Psoas muscle (tissue), 8 donors: Measurements from ENCODE around the gene VRTN. TPM values are rescaled to one million over a fixed set of nuclear protein-coding genes. Genes with fewer than 3 reads are reported as not detected.

Source experiments
- ATAC-seq, 4 donors: fragments of 200-7000 bp; cut with Tn5 transposase; one replicate each; pipeline ENCODE4 v1.9.1; 2020; ENCODE audit warnings: moderate library complexity in 3 of 4, mild to moderate bottlenecking in 2 of 4
- DNase-seq, 2 donors: peaks; one replicate each; pipeline ENCODE4 v3.0.0-alpha.2; 2020
- H3K27ac ChIP-seq: fragments of 200-600 bp; one replicate; pipeline ENCODE4 v1.8.0; 2022
- H3K27me3 ChIP-seq, 3 donors: fragments of 200-600 bp in 1 of 3; one replicate each; pipeline versions ENCODE4 v1.6.1 to v1.8.0; 2013 to 2022; ENCODE audit warnings: low read length in 2 of 3, mild to moderate bottlenecking in 2 of 3, moderate library complexity in 1 of 3; ENCODE audit not compliant: insufficient read depth in 3 of 3
- H3K36me3 ChIP-seq, 2 donors: fragments of 200-600 bp in 1 of 2; one replicate each; pipeline versions ENCODE4 v1.6.1 to v1.8.0; 2013 to 2022; ENCODE audit warnings: low read depth in 1 of 2, mild to moderate bottlenecking in 1 of 2, moderate library complexity in 1 of 2; ENCODE audit not compliant: insufficient read depth in 1 of 2
- H3K4me1 ChIP-seq: fragments of 200-600 bp; one replicate; pipeline ENCODE4 v1.8.0; 2022
- H3K4me3 ChIP-seq: fragments of 200-600 bp; one replicate; pipeline ENCODE4 v1.8.0; 2022; ENCODE audit warnings: mild to moderate bottlenecking
- H3K9me3 ChIP-seq: fragments of 200-600 bp; one replicate; pipeline ENCODE4 v1.8.0; 2022
- WGBS, 3 donors: extraction: QIAGEN DNeasy Blood & Tissue Kit; methylation state at CpG; one replicate each; pipeline versions ENCODE4 v1.1.6 to v1.1.7; 2013; 5-methylcytosine and 5-hydroxymethylcytosine counted together
- intact Hi-C, 2 donors: fragments of 100-400 bp; cut with DNase I; formaldehyde crosslinking; loops; one replicate each; pipeline versions ENCODE4 v1.11.0 to v1.14.2; 2022
- polyA plus RNA-seq, 3 donors: library from polyadenylated mRNA; stranded (reverse); fragments of 200-250 nt; gene quantifications; one replicate each; pipeline ENCODE4 v1.2.3, GENCODE V29; 2013
- total RNA-seq, 4 donors: library from RNA; stranded (reverse); fragmentation: NEBNext Ultra II Directional in 2 of 4; extraction: Animal tissue kit (Norgen Biotek cat#: 25700) in 2 of 4; gene quantifications; one replicate each; pipeline versions ENCODE4 v1.2.1 to v1.2.4, GENCODE V29; 2021 to 2023
- TF ChIP-seq, protein P1 (sequence below): fragments of 200-600 bp; IDR thresholded peaks from one replicate; pipeline ENCODE4 v1.8.0; 2022; ENCODE audit warnings: antibody characterized with exemption
- donor health status: healthy with polysubstance abuse.
- donor health status: DM: no; HTN: no; CAD: no; lungs with moderate emphysema.
- donor health status: Bipolar disorder and iron deficiency.
- donor health status: healthy.
- donor health status: DM: yes; HTN: yes; CAD: no.
- donor health status: DM: no; HTN: no; CAD: no.
- donor health status: DM: no; HTN: no; CAD: no.
- donor health status: DM: yes; HTN: yes; CAD: no.

The VRTN gene
- total and polyA plus RNA-seq, 7 donors, result not detected

DNA sequence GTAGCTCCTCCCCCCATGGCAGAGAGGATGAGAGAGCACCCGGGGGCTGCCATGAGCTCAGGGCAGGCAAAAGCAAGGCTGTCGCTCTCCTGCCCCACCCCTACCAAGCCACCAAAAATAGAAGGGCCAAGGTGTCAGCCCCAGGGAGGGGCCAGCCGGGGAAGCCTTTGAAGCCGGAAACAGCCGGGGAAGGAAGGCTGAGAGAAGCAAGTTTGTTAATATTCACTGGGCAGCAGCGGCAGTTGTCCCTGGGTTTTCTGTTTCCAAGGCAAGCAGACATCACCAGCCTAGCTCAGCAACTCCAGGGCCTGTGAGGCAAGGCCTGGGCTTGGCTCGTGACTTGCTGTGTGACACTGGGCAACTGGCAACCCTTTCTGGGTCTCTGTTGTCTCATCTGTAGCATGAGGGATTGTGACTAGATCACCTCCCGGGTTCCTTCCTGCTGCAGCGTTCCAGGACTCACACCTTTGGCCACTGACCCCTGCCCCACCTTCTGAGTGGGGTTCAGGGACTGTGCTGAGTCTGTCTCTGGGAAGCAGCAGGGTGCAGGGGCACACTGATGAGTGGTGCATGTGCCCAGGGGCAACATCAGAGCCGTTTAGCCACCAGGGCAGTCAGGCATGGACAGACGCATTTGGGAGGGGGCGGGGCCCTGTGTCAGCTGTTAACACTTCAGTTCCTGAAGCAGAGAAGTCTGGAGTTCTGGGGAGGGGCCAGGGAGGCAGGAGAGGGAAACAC is 53.4 kb downstream of the VRTN start:
- DNase-seq, result peak; percentile 33 to 58
- no peak overlapping the region for H3K4me3 ChIP-seq
- peak; percentile 40 to 73 (median 56) for ATAC-seq
- no peaks in the 10 kb centered on the region for H3K9me3 ChIP-seq
- intact Hi-C loops, result no loop called here
- peaks cover 0 to 15% (median 3%) of the 10 kb centered on the region in 3 donors for H3K27me3 ChIP-seq
- 3 to 8% (median 7%) methylated on average over 11 to 12 of the region's 12 CpGs for WGBS, 3 donors
- H3K4me1 ChIP-seq, result peaks cover 12% of the 10 kb centered on the region
- TF ChIP-seq, protein P1, sequence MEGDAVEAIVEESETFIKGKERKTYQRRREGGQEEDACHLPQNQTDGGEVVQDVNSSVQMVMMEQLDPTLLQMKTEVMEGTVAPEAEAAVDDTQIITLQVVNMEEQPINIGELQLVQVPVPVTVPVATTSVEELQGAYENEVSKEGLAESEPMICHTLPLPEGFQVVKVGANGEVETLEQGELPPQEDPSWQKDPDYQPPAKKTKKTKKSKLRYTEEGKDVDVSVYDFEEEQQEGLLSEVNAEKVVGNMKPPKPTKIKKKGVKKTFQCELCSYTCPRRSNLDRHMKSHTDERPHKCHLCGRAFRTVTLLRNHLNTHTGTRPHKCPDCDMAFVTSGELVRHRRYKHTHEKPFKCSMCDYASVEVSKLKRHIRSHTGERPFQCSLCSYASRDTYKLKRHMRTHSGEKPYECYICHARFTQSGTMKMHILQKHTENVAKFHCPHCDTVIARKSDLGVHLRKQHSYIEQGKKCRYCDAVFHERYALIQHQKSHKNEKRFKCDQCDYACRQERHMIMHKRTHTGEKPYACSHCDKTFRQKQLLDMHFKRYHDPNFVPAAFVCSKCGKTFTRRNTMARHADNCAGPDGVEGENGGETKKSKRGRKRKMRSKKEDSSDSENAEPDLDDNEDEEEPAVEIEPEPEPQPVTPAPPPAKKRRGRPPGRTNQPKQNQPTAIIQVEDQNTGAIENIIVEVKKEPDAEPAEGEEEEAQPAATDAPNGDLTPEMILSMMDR, result no peak
- no peaks in the 10 kb centered on the region for H3K36me3 ChIP-seq
- H3K27ac ChIP-seq, result no peak overlapping the region

DNA sequence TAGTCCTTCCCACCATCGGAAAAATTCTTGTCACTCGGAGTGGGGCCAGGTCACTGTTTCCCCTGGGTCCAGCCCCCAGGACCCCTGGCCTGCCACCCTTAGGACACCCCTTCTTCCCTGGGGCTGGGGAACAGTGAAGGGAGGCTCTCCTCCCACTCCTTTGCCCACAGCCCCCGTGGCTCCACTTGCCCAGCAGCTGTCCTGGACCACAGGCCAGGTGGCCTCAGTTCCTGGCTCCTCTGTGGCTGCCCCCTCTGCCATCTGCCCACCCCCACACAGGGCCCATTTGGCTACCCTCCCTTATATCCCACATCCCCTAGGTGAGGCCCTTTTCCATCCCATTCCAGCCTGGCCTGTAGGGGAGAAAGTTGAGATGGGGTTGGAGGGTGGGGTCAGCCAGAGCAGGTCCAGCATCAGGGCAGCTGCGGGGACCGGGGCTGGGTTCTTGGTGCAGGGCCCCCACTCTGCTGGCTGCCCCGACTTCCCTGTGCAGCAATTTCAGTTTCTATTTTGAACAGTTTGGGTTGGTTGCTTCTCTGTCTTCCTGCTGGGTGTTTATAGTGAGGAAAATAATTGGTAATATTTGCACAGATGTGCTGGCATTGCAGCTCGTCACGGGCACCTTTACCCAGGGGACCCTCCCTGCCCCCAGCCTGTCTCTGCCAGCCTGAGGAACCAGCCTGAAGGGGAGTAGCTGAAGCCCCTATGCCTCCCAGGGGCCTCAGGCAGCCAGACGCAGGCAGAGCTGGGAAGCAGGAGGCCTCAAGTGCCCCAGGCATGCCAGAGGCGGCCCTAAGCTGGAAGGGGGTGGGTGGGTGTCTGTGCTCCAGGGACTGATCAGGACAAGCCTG is 54.4 kb downstream of the VRTN start:
- H3K36me3 ChIP-seq, result no peaks in the 10 kb centered on the region
- H3K4me3 ChIP-seq, result no peak overlapping the region
- H3K9me3 ChIP-seq, result no peaks in the 10 kb centered on the region
- H3K4me1 ChIP-seq, result peaks cover 12% of the 10 kb centered on the region
- intact Hi-C loops, result no loop called here
- no peak overlapping the region for H3K27ac ChIP-seq
- DNase-seq, result no peak
- ATAC-seq, result no peak
- WGBS, 3 donors, result 37 to 54% (median 52%) methylated on average over 10 of the region's 10 CpGs
- peaks cover 0 to 15% (median 3%) of the 10 kb centered on the region in 3 donors for H3K27me3 ChIP-seq
- TF ChIP-seq, protein P1, result no peak

DNA sequence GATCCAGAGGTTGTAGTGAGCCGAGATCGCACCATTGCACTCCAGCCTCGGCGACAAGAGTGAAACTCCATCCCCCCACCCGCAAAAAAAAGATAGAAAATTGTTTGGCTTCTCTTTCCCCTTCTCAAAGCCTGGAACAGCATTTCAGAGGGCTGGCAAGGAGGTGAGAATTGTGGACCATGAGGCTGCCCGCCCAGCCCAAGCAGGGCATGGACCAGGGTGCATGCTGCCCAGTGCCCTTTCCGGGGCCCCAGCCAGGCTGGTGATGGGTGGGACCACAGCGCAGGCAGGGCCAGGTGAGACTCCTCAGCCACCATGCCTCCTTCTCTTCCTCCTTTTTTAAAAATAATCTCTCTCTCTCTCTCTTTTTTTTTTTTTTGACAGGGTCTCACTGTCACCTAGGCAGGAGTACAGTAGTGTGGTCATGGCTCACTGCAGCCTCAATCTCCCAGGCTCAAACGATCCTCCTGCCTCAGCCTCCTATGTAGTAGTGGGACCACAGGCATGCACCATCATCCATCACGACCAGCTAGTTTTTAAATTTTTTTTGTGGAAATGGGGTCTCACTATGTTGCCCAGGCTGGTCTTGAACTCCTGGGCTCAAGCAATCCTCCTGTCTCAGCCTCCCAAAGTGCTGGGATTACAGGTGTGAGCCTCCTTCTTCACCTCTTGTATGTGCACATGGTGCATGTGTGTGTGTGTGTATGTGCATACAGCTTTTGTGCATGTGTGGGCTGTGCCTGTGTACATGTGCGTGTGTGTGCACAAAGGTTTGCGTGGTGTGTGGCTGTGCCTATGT is 55.5 kb downstream of the VRTN start:
- ATAC-seq (no peak), DNase-seq (no peak)
- Histone ChIP-seq H3K36me3 (no peaks in the 10 kb centered on the region), H3K9me3 (no peaks in the 10 kb centered on the region), H3K27ac (no peak overlapping the region), H3K4me1 (peaks cover 12% of the 10 kb centered on the region), H3K4me3 (no peak overlapping the region), H3K27me3 (peaks cover 0 to 5% (median 3%) of the 10 kb centered on the region in 3 donors)
- TF ChIP-seq, protein P1, result no peak
- 87 to 90% (median 90%) methylated on average over 12 of the region's 12 CpGs for WGBS, 3 donors
- intact Hi-C loops, result no loop called here

DNA sequence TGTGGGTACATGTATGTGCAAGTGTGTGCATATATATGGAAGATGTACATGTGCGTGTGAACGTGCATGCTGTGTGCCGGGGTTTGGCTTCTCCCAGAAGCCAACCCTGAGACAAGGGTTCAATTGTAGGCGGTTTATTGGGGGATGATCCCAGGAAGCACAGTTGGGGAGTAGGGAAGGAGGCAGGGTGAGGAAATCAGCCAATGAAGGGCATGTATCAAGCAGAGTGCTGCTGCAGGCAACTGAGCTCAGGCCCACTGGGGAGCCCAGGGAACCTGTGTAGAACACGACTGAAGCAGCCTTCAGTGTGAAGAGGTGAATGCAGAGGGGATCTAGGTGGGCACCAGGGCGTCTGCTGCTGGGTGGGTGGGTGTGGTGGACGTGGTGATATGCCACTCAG is 56.2 kb downstream of the VRTN start:
- peaks cover 12% of the 10 kb centered on the region for H3K4me1 ChIP-seq
- H3K36me3 ChIP-seq, result no peaks in the 10 kb centered on the region
- no peak overlapping the region for H3K27ac ChIP-seq
- H3K9me3 ChIP-seq, result no peaks in the 10 kb centered on the region
- intact Hi-C loops, result no loop called here
- TF ChIP-seq, protein P1, result no peak
- no peak overlapping the region for H3K4me3 ChIP-seq
- 62 to 68% (median 67%) methylated on average over 7 of the region's 7 CpGs for WGBS, 3 donors
- ATAC-seq (no peak), DNase-seq (no peak)
- peaks cover 0 to 3% (median 0%) of the 10 kb centered on the region in 3 donors for H3K27me3 ChIP-seq
